ENCODE results near the gene SERINC4.

The SERINC4 gene

DNA sequence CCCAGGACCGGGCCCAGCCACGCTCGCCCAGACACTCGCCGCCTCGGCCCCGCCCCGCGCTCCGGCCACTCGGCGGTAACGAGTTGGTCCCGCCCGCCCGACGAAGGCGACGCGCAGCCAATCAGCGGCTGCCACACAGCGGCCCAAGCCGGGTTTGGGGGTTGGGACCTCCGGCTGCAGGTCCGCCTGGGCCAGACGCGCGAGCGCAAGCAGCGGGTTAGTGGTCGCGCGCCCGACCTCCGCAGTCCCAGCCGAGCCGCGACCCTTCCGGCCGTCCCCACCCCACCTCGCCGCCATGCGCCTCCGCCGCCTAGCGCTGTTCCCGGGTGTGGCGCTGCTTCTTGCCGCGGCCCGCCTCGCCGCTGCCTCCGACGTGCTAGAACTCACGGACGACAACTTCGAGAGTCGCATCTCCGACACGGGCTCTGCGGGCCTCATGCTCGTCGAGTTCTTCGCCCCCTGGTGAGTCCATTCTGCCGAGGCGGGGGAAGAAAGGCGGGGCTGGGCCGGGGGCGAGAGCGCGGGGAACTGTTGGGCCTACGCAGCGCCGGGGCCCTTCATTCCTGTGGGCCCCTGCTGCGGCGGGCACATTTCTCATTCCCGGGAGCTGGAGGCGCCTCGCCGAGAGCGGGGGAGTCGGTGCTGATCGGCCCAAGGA, 53.6 kb downstream of the SERINC4 start, which contains the start of gene PDIA3:
PDIA3 (plus strand) TSS at position 194 of the 658 bp plus-strand sequence; CDS start at position 296, 102 bp downstream.
- peak within 1 kb of the TSS; percentile 95 for H3K4me3 ChIP-seq (ENCODE audit: low read depth, low read length)
- peak; percentile 94 for DNase-seq (ENCODE audit: low read depth)
- peak; percentile 88 for TF ChIP-seq POLR2A (IDR thresholded peaks at IDR 0.05; ENCODE audit: extremely low read depth, insufficient read length)
- TF ChIP-seq, protein P1, sequence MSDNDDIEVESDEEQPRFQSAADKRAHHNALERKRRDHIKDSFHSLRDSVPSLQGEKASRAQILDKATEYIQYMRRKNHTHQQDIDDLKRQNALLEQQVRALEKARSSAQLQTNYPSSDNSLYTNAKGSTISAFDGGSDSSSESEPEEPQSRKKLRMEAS (IDR thresholded peaks at IDR 0.05; ENCODE audit: low read depth, low read length), result peak; percentile 68; the same call in 1 of the 2 replicates
- TF ChIP-seq MYC (IDR thresholded peaks at IDR 0.05; ENCODE audit: low read depth, low read length), result peak; percentile 61
